OCI-LY7 (cell line): Measurements from ENCODE around the gene TUBA8.

Experiments used
- EZH2phosphoT487 ChIP-seq: fragments of 200-600 bp; sonication (generic); IDR thresholded peaks from 2 replicates; pipeline ENCODE4 v1.6.1; 2018; ENCODE audit warnings: low read depth, borderline replicate concordance, mild to moderate bottlenecking, mixed run types, antibody characterized with exemption, low read length, moderate library complexity, mixed read lengths
- TF ChIP-seq, protein P1 (sequence below): fragments of 200-600 bp; sonication (generic); conservative IDR thresholded peaks from 2 replicates; pipeline ENCODE4 v1.5.1; 2014; ENCODE audit warnings: mild to moderate bottlenecking, antibody characterized with exemption, low read length, moderate library complexity, mixed read lengths

DNA sequence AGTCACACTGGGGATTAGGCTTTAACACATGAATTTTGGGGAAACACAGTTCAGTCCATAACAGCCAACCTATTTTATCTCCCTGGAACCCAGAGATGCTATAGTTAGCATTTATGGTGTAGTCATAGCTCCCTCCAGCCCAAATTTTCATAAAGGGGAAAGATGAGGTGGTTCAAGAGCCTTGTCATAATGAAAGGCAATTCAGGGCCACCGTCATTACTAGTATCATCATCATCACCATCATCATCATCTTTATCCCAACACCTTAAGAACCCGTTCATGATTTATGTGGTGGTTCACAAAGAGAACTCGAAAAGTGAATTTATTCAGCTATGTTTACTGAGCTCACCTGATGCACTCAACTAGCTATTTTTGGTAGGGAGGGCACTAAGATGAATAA, 2.4 kb upstream of the TUBA8 start:
- TF ChIP-seq, protein P1, sequence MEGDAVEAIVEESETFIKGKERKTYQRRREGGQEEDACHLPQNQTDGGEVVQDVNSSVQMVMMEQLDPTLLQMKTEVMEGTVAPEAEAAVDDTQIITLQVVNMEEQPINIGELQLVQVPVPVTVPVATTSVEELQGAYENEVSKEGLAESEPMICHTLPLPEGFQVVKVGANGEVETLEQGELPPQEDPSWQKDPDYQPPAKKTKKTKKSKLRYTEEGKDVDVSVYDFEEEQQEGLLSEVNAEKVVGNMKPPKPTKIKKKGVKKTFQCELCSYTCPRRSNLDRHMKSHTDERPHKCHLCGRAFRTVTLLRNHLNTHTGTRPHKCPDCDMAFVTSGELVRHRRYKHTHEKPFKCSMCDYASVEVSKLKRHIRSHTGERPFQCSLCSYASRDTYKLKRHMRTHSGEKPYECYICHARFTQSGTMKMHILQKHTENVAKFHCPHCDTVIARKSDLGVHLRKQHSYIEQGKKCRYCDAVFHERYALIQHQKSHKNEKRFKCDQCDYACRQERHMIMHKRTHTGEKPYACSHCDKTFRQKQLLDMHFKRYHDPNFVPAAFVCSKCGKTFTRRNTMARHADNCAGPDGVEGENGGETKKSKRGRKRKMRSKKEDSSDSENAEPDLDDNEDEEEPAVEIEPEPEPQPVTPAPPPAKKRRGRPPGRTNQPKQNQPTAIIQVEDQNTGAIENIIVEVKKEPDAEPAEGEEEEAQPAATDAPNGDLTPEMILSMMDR: no peak
- no peak for TF ChIP-seq EZH2phosphoT487
